ENCODE results near the gene NUDT3.
"Not testable (repeated sequence)": the region's sequence is repeated elsewhere in the genome, so short reads cannot be mapped to it uniquely, and the experiment has no call there.

The NUDT3 gene

GRCh38 chr6:34391786-34392496 lies 528 bp downstream of the NUDT3 start:
- peak; percentile 64 for DNase-seq

- no peak for DNase-seq
Observed at GRCh38 chr6:34391473-34391785, 1.0 kb downstream of the NUDT3 start.

- no peak for DNase-seq
Observed at GRCh38 chr6:34390531-34391472, 1.7 kb downstream of the NUDT3 start.

DNA sequence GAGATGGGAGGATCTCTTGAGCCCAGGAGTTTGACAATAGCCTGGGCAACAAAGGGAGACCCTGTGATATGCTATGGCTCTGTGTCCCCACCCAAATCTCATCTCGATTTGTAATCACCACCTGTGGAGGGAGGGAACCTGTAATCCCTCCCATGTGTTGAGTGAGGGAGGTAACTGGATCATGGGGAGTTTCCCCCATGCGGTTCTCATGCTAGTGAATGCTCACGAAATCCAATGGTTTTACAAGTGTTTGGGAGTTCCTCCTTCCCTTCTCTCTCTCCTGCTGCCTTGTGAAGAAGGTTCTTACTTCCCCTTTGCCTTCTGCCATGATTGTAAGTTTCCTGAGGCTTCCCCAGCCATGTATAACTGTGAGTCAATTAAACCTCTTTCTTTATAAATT lies 3.4 kb downstream of the NUDT3 start:
- DNase-seq = no peak

DNA sequence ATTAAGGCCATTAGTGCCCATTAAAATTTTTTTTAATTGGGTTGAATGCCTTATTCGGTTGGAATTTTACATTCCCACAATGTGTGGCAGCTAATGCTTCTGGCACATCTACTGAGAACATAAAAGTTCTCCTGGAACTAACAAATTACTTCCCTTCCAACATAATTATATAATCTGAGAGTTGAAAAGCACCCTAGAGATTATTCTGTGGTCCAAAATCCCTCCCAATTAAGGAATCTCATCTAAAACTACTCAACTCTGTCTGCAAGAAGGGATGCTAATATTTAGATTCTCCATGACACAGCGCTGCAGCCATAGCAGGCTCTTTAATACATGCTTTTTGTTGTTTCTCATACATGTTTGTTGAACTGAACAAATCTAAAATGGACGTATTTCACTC lies 4.0 kb downstream of the NUDT3 start:
- no peak for DNase-seq

- DNase-seq = no peak
Observed at GRCh38 chr6:34386316-34387137, 5.9 kb downstream of the NUDT3 start.

DNA sequence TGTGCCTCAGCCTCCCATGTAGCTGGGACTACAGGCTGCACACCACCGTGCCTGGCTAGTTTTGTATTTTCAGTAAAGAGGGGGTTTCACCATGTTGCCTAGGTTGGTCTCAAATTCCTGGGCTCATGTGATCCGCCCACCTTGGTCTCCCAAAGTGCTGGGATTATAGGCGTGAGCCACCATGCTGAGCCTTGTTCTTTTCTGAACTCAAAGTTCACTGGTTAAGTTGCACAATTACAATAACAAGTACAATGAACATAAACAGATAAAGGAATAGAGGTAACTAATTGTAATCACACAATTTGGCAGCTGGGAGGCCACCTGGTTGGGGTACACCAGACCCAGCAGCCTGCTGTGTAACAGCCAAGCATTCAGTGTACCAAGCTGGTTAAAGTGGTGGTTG lies 6.7 kb downstream of the NUDT3 start:
- no peak for DNase-seq

DNA sequence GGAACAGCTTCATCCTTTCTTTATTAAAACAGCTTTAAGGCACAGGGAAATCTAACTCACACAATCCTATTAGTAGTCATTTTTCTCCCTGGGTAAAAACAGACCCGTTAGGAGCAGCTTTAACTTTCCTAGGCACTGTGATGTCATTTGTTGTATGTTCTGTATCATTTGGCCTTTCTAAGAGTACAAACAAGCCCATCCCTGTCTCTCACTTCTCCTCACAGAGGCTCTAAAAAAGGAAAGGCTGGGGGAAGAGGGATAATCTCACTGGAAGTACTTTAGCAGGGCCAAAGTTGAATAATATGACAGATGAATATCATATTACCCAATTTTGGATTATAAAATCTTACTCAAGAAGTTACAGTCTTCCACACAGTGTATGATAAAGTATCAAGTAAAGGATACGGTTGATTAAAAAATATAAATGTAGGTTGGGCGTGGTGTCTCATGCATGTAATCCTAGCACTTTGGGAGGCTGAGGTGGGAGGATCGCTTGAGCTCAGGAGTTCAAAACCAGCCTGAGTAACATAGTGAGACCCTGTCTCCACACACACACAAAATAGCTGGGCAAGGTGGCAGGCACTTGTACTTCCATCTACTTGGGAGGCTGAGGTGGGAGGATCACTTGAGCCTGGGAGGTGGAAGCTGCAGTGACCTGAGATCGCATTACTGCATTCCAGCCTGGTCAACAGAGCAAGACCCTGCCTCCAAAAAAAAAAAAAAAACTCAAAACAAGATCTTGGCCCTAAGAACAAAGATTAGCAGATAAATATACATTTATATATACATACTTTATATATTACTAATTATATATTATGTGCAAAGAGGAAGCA lies 7.9 kb downstream of the NUDT3 start:
- no peak for DNase-seq

- DNase-seq = no peak
Observed at GRCh38 chr6:34383656-34384320, 8.7 kb downstream of the NUDT3 start.

DNA sequence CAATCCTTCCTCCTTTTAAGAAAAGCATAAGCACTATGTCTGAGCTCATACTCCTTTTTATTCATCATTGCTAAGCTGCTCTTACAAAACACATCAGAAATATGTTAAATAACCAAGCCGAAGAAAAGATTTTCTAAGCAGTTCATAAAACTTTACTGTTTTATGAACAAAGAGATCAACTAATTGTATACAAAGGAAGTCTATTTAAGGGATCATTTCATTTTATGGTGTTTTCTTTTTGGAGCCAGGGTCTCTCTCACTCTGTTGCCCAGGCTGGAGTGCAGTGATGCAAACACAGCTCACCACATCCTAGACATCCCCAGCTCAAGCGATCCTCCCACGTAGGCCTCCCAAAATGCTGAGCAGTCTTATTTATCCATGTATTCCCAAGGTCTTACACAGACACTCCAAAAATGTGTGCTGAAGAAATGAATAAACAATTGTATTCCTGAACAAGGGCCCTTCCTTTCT lies 9.3 kb downstream of the NUDT3 start:
- DNase-seq = no peak

- peak; percentile 14 for DNase-seq
Observed at GRCh38 chr6:34381081-34381480, 11.4 kb downstream of the NUDT3 start.

DNA sequence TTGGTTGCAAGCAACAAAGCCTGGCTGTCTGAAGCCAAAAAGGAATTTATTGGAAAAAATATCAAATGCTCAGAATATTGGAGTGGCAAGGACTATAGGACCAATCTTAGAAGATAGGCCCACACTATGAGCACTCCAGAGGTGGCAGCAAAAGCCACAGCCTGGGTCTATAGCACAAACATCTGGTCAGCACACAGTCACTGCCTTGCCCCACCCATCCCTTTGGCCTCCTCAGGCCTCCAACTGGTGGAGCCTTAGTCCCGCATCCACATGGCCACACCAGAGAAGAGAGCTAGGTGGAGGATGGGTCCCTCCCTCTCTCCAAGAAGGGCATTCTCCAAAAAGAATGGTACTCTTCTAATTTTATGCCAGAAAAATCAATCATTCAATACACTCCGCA lies 14.0 kb downstream of the NUDT3 start:
- no peak for DNase-seq

DNA sequence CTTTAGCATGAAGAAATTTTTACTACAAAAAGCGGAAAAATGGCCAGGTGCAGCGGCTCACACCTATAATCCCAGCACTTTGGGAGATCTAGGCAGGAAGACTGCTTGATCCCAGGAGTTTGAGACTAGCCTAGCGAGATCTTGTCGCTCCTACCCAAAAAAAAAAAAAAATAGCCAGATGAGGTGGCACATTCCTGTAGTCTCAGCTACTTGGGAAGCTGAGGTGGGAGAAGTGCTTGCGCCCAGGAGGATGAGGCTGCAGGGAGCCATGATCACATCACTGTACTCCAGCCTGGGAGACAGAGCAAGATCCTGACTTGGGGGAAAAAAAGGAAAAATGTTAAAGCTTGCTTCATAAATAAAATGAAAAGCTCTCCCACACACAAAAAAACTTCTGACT lies 14.5 kb downstream of the NUDT3 start:
- DNase-seq = no peak

DNA sequence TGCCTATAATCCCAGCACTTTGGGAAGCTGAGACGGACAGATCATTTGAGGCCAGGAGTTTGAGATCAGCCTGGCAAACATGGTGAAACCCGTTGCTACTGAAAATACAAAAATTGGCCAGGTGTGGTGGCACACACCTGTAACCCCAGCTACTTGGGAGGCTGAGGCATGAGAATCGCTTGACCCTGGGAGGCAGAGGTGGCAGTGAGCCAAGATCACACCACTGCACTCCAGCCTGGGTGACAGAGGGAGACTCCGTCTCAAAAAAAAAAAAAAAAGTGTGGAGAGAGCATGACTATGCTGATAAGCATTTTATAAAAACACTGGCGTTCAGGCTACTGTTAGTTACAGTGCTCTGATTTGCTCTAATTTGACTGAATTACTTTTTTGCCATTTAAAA lies 14.9 kb downstream of the NUDT3 start:
- DNase-seq = not testable (repeated sequence)

GRCh38 chr6:34375833-34376232 lies 16.6 kb downstream of the NUDT3 start:
- DNase-seq = no peak

DNA sequence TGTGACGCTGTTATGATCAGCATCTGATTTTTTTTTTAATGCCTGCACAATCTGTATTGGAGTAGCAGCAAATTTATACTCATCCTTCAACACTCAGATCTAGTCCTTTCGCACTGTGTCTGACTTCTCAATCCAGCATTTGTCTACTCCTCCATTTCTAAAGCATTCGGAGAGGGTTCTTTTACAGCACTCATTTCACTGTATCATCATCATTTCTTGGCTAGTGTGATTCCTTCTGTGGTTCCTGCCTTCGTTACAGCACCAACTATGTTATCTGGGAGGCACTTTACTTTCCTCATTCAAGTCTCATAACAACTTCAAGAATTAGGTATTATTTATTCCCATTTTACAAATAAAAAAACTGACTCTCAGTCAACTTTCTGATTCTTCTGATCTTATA lies 18.0 kb downstream of the NUDT3 start:
- no peak for DNase-seq

- no peak for DNase-seq
Observed at GRCh38 chr6:34374069-34374468, 18.4 kb downstream of the NUDT3 start.

- DNase-seq = no peak
Observed at GRCh38 chr6:34373511-34373910, 19.0 kb downstream of the NUDT3 start.

DNA sequence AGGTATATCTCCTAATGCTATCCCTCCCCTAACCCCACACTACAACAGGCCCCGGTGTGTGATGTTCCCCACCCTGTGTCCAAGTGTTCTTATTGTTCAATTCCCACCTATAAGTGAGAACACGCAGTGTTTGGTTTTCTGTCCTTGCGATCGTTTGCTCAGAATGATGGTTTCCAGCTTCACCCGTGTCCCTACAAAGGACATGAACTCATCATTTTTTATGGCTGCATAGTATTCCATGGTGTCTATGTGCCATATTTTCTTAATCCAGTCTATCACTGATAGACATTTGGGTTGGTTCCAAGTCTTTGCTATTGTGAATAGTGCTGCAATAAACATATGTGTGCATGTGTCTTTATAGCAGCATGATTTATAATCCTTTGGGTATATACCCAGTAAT lies 20.6 kb downstream of the NUDT3 start:
- not testable (repeated sequence) for DNase-seq

DNA sequence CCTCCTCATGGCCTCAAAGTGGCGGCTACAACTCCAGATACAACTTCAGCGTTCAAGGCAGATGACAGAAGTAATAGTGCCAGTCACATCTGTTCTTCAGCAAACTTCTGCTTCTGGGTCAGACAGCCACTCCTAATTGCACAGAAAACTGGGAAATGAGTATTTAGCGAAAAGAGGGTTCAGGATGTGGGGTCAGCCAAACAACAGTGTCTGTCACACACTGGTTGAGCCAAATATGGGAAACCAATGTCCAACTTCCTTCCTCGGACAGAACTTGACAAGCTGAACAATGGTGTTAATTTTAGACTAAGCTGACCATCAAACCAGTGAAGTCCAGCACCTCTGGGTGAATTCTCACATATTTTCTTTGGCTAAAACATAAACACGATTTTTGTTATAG lies 22.1 kb downstream of the NUDT3 start:
- no peak for DNase-seq

GRCh38 chr6:34369385-34369784 lies 23.1 kb downstream of the NUDT3 start:
- no peak for DNase-seq

DNA sequence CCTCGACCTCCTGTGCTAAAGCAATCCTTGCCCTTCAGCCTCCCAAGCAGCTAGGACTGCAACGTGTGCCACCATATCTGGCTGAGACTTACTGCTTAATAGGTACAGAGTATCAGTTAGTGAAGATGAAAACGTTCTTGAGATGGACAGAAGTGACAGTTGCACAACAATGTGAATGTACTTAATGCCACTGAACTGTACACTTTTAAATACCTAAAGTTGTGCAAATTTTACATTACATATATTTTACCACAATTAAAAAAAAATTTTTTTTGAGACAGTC lies 25.9 kb downstream of the NUDT3 start:
- DNase-seq = no peak

All from activated CD4-positive, alpha-beta T cell treated with anti-CD3 and anti-CD28 coated beads for 48 hours (primary cell).